Measurements from ENCODE around the gene USP32. TPM values are rescaled to one million over a fixed set of nuclear protein-coding genes. Genes with fewer than 3 reads are reported as not detected.

USP32 gene
- total RNA-seq, 4 donors from 2014 or later: 14.7 to 86.0 (median 54.8) TPM

- DNase-seq: no peak
- Histone ChIP-seq H3K4me1 (peaks cover 6 to 64% (median 45%) of the 10 kb centered on the region in 4 donors), H3K27me3 (no peaks in the 10 kb centered on the region), H3K36me3 (no peaks in the 10 kb centered on the region), H3K9me3 (no peaks in the 10 kb centered on the region), H3K27ac (peak overlapping the region; percentile 54 to 74 (median 66)), H3K4me3 (no peak overlapping the region)
- TF ChIP-seq EP300 (IDR thresholded peaks at IDR 0.05; ENCODE audit: low read depth) (no peak), CTCF (IDR thresholded peaks at IDR 0.05) (no peak), POLR2AphosphoS5 (IDR thresholded peaks at IDR 0.05) (no peak), POLR2A (IDR thresholded peaks at IDR 0.05) (no peak)
- in situ Hi-C loops (cut with MboI; ENCODE audit: low pct_ligation_motif_present in 1 of 4, low pct_unique_long_range_greater_than_20kb in 1 of 4, low sequenced_read_pairs in 3 of 4) (no loop called here), intact Hi-C loops (cut with DNase I; ENCODE audit: low total_unique reads) (no loop called here)
- 53 to 69% methylated on average over 4 to 8 of the region's 8 CpGs for WGBS, 2 donors (ENCODE audit: low coverage in 1 of 2)
These were observed 220.8 kb downstream of the USP32 start for GRCh38 chr17:60170835-60171752.

GRCh38 chr17:60169921-60170817, 221.8 kb downstream of the USP32 start:
- DNase-seq: peak; percentile 86
- Histone ChIP-seq H3K4me3 (no peak overlapping the region), H3K36me3 (no peaks in the 10 kb centered on the region), H3K9me3 (no peaks in the 10 kb centered on the region), H3K4me1 (peaks cover 6 to 73% (median 53%) of the 10 kb centered on the region in 4 donors), H3K27me3 (no peaks in the 10 kb centered on the region), H3K27ac (peak overlapping the region; percentile 54 to 74 (median 68))
- in situ Hi-C loops (cut with MboI; ENCODE audit: low pct_ligation_motif_present in 1 of 4, low pct_unique_long_range_greater_than_20kb in 1 of 4, low sequenced_read_pairs in 3 of 4) (no loop called here), intact Hi-C loops (cut with DNase I; ENCODE audit: low total_unique reads) (no loop called here)
- 50 to 63% methylated on average over 1 to 10 of the region's 10 CpGs for WGBS, 2 donors (ENCODE audit: low coverage in 1 of 2)
- TF ChIP-seq POLR2AphosphoS5 (IDR thresholded peaks at IDR 0.05): peak in 1 of 3 donors; percentile 31
- TF ChIP-seq POLR2A (IDR thresholded peaks at IDR 0.05): no peak
- TF ChIP-seq EP300 (IDR thresholded peaks at IDR 0.05; ENCODE audit: low read depth): no peak
- TF ChIP-seq CTCF (IDR thresholded peaks at IDR 0.05): no peak

GRCh38 chr17:60168654-60169053, 223.3 kb downstream of the USP32 start:
- no peak for DNase-seq
- H3K4me3 ChIP-seq: no peak overlapping the region
- peaks cover 6 to 72% (median 54%) of the 10 kb centered on the region in 4 donors for H3K4me1 ChIP-seq
- H3K9me3 ChIP-seq: no peaks in the 10 kb centered on the region
- in situ Hi-C loops (cut with MboI; ENCODE audit: low pct_ligation_motif_present in 1 of 4, low pct_unique_long_range_greater_than_20kb in 1 of 4, low sequenced_read_pairs in 3 of 4): no loop called here
- H3K27me3 ChIP-seq: no peaks in the 10 kb centered on the region
- no peak for TF ChIP-seq POLR2A (IDR thresholded peaks at IDR 0.05)
- H3K27ac ChIP-seq: no peak overlapping the region
- intact Hi-C loops (cut with DNase I; ENCODE audit: low total_unique reads): no loop called here
- no peaks in the 10 kb centered on the region for H3K36me3 ChIP-seq
- 75% methylated on average over 7 of the region's 7 CpGs; no CpG with 5 or more reads in 1 of the 2 donors for WGBS, 2 donors (ENCODE audit: low coverage in 1 of 2)

GRCh38 chr17:60167065-60167741, 224.7 kb downstream of the USP32 start:
- Histone ChIP-seq H3K9me3 (no peaks in the 10 kb centered on the region), H3K4me1 (peaks cover 6 to 69% (median 52%) of the 10 kb centered on the region in 4 donors), H3K4me3 (no peak overlapping the region), H3K36me3 (no peaks in the 10 kb centered on the region), H3K27me3 (no peaks in the 10 kb centered on the region), H3K27ac (peak overlapping the region in 2 of 4 donors; percentile 12 to 34)
- no peak for DNase-seq
- TF ChIP-seq POLR2AphosphoS5 (IDR thresholded peaks at IDR 0.05) (no peak), CTCF (IDR thresholded peaks at IDR 0.05) (no peak), EP300 (IDR thresholded peaks at IDR 0.05; ENCODE audit: low read depth) (no peak)
- in situ Hi-C loops (cut with MboI; ENCODE audit: low pct_ligation_motif_present in 1 of 4, low pct_unique_long_range_greater_than_20kb in 1 of 4, low sequenced_read_pairs in 3 of 4) (no loop called here), intact Hi-C loops (cut with DNase I; ENCODE audit: low total_unique reads) (no loop called here)
- 58 to 70% methylated on average over 3 to 11 of the region's 11 CpGs for WGBS, 2 donors (ENCODE audit: low coverage in 1 of 2)
